WI38 (cell line): ENCODE measurements around the gene KIF1A.

Experiments
- H3K4me3 ChIP-seq: 2 replicates; pipeline ENCODE4 v1.5.1; 2011; ENCODE audit warnings: low read depth, mild to moderate bottlenecking, control low read depth, low read length
- TF ChIP-seq, protein P1 (sequence below): IDR thresholded peaks from 2 replicates; pipeline ENCODE4 v1.5.1; 2012; ENCODE audit warnings: low read depth, mild to moderate bottlenecking, control low read depth, low read length

Gene KIF1A

DNA sequence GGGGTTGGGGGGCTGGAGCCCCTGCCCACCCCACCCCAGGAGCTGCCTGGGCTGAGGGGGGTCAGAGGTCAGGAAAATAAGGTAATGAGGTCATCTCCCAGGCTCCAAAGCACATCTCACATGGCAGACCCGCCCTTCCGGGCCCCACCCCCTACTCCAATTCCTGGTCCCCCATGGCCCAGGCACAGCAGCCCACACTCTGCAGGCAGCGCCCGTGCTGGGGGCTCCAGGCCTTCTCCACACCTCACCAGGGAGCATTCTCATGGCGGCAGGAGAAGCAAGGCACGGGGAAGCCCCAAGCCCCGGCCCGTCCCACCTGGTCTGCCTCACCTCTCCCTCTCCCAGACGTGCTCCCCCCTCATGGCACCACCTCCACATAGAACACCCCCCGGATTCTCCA lies 84.5 kb downstream of the KIF1A start:
- TF ChIP-seq, protein P1, sequence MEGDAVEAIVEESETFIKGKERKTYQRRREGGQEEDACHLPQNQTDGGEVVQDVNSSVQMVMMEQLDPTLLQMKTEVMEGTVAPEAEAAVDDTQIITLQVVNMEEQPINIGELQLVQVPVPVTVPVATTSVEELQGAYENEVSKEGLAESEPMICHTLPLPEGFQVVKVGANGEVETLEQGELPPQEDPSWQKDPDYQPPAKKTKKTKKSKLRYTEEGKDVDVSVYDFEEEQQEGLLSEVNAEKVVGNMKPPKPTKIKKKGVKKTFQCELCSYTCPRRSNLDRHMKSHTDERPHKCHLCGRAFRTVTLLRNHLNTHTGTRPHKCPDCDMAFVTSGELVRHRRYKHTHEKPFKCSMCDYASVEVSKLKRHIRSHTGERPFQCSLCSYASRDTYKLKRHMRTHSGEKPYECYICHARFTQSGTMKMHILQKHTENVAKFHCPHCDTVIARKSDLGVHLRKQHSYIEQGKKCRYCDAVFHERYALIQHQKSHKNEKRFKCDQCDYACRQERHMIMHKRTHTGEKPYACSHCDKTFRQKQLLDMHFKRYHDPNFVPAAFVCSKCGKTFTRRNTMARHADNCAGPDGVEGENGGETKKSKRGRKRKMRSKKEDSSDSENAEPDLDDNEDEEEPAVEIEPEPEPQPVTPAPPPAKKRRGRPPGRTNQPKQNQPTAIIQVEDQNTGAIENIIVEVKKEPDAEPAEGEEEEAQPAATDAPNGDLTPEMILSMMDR, result no peak
- H3K4me3 ChIP-seq, result no peak overlapping the region

DNA sequence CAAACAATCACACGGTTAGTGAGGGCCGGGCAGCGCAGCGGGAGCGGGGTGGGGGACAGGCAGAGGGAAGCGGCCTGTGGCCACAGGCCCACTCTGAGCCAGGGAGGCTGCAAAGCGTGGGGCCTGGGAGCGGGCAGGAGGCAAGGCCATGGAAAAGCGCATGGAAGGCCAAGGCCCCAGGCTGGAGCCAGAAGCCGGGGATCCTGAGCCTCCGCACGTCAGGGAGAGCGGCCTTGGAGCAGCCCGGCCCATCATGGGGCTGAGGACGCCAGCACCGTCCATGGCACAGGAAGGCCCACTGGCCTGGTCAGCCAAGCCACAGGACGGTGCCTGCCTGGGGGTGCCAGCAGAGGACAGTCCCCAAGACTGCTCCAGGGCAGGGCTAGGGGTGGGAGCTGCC lies 85.3 kb downstream of the KIF1A start:
- TF ChIP-seq, protein P1, result no peak
- H3K4me3 ChIP-seq, result no peak overlapping the region

DNA sequence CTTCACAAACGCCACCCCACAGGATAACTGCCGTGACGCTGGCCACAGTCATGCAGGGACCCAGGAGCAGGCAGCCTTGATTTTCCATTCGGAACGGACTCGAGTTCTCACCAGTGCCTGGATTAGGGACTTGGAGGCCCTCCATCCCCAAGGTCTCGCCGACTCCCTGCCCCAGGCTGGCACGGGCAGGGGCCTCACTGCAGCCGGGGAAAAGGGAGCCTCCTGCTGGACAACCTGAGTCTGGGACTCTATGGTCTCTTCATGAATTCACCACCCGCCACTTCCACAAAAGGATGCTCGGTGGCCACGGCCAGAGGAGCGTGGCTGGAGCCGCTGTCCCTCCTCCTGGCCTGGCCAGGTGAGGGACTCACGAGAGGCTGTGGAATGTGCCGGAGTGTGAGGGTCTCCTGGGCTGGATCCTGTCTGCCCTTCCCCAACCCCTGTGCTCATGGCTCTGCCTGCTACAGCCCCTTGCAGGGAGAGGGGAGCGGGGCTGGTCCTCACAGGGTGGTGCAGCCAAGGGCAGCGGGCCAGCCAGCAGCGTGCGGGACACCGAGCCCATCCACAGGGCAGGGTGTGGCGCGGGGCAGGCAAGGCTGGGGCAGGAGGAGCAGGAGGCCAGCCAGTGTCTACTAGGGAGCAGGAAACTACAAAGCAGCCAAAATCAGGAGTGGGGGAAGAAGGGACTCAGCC lies 86.1 kb downstream of the KIF1A start:
- no peak overlapping the region for H3K4me3 ChIP-seq
- TF ChIP-seq, protein P1, result no peak

DNA sequence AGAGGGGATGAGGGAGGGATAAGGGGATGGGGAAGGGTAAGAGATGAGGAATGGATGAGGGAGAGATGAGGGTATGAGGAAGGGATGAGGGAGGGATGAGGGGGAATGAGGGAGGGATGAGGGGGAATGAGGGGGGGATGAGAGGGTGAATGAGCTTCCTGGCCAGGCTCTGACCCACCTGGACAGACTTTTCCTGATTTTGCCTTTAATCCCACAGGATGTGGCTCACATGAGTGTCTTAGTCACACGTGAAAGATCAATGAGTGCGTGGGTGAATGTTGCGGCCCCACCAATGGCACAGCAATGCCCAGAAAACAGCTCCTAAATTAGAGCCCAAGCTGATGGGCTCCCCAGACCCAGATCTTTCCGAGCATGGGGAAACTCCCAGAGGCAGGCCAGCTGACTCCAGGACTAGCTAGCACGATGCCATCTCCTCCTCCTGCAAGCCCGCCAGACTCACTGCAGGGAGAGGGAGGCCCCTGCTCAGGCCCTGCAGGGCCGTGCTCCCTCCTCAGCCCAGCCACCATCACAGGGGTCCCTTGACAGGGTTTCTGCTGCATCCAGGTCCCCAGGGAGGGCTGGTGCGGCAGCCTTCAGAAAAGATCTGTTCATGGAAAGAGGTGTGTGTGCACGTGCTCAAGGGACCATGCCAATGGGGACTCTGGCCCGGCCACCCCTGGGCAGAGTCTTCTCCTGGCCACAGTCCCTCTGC lies 87.0 kb downstream of the KIF1A start:
- H3K4me3 ChIP-seq, result no peak overlapping the region
- TF ChIP-seq, protein P1, result no peak

DNA sequence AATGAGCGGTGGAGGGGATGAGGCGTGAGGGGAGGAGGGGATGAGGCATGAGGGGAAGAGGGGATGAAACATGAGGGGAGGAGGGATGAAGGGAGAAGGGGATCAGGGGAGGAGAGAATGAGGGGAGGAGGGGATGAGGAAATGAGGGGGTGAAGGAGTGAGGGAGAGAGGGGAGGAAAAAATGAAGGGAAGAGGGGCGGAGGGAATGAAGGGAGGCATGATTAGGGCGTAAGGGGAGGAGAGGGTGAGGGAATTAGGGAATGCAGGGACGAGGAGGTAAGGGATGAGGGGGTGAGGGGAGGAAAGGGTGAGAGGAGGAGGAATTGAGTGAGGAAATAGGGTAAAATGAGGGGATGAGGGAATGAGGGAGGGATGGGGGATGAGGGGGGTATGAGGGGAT lies 87.8 kb downstream of the KIF1A start:
- no peak overlapping the region for H3K4me3 ChIP-seq
- TF ChIP-seq, protein P1, result no peak

DNA sequence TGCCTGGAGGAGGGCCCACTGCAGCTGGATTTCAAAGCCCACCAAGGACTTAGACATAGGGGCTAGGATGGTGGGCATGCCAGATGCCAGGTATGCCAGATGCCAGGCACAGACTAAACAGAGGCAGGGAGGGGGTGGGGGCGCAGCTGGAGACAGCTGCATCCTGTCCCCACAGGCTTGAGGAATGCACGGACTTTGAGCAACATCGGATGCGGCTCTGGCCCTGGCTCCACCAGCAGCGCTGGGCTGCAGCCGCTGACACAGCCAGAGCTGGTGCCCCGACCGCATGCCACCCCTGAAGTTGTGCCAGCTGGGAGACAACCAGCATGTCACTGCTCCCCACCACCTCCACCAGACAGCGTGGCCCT lies 88.9 kb downstream of the KIF1A start:
- no peak overlapping the region for H3K4me3 ChIP-seq
- TF ChIP-seq, protein P1, result no peak

DNA sequence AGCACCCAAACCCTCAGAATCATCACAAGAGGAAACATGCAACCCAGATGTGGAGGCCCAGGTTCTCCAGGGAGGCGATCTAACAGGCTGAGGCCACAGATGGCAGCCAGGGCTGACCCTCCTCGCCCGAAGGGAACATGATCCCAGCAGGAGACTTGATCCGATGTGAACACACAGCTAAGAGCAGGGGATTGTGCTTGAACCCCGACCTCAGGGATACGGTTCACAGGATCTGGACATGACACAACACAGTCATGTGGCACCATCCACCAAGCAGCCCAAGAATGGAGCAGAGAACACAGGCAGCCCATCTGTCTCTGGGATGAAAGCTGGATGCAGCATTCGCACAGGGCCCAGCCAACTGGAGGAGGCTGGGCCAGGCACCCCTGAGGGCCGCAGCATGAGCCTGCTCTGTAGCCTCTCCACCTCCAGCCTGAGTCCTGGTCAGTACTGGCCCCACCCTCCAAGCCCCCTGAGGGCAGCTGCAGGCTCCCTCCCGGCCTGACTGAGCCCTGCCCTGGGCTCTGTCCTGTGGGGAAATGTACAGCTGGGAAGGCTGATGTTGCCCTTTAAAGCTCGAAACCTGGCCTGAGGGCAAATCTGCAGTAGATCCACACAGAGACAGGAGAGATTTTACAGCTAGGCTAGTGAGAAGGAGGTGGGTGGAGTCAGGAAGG lies 89.4 kb downstream of the KIF1A start:
- TF ChIP-seq, protein P1, result no peak

More for the DNA sequence above, 89.4 kb downstream of the KIF1A start:
- H3K4me3 ChIP-seq, result no peak overlapping the region
